Duodenal mucosa (tissue), 2 donors: ENCODE data around the gene ARFGAP3.

ENCODE experiments used
- H3K27ac ChIP-seq: one replicate; pipeline ENCODE4 v1.7.0; 2013; ENCODE audit warnings: low read depth, low read length
- H3K27me3 ChIP-seq, 2 donors: one replicate each; pipeline ENCODE4 v1.7.0; 2013; ENCODE audit warnings: low read length in 2 of 2, control low read depth in 1 of 2; ENCODE audit not compliant: insufficient read depth in 2 of 2, control insufficient read depth in 1 of 2
- H3K36me3 ChIP-seq, 2 donors: one replicate each; pipeline ENCODE4 v1.7.0; 2013; ENCODE audit warnings: low read length in 2 of 2, control low read depth in 1 of 2; ENCODE audit not compliant: insufficient read depth in 2 of 2, control insufficient read depth in 1 of 2
- H3K4me1 ChIP-seq, 2 donors: one replicate each; pipeline ENCODE4 v1.7.0; 2013; ENCODE audit warnings: low read length in 2 of 2, control low read depth in 1 of 2; ENCODE audit not compliant: insufficient read depth in 2 of 2, control insufficient read depth in 1 of 2
- H3K4me3 ChIP-seq, 2 donors: one replicate each; pipeline ENCODE4 v1.7.0; 2013; ENCODE audit warnings: low read length in 2 of 2, low read depth in 1 of 2
- H3K9ac ChIP-seq, 2 donors: one replicate each; pipeline ENCODE4 v1.7.0; 2013; ENCODE audit warnings: low read length in 2 of 2, low read depth in 1 of 2
- H3K9me3 ChIP-seq, 2 donors: one replicate each; pipeline ENCODE4 v1.7.0; 2013; ENCODE audit warnings: low read length in 2 of 2, control low read depth in 1 of 2; ENCODE audit not compliant: control insufficient read depth in 1 of 2

ARFGAP3 gene

GRCh38 chr22:42799461-42800405 lies 57.3 kb downstream of the ARFGAP3 start:
- no peak overlapping the region for H3K9ac ChIP-seq
- H3K36me3 ChIP-seq = peaks cover 25 to 55% of the 10 kb centered on the region in 2 donors
- H3K4me3 ChIP-seq = no peak overlapping the region
- H3K27ac ChIP-seq = no peak overlapping the region
- no peaks in the 10 kb centered on the region for H3K9me3 ChIP-seq
- H3K4me1 ChIP-seq = no peaks in the 10 kb centered on the region
- H3K27me3 ChIP-seq = no peaks in the 10 kb centered on the region

- Histone ChIP-seq H3K9ac (no peak overlapping the region), H3K9me3 (no peaks in the 10 kb centered on the region), H3K27ac (no peak overlapping the region), H3K36me3 (peaks cover 25 to 58% of the 10 kb centered on the region in 2 donors), H3K27me3 (no peaks in the 10 kb centered on the region), H3K4me3 (no peak overlapping the region), H3K4me1 (no peaks in the 10 kb centered on the region)
These were observed 58.0 kb downstream of the ARFGAP3 start for GRCh38 chr22:42799061-42799460.

GRCh38 chr22:42797011-42797410 lies 60.1 kb downstream of the ARFGAP3 start:
- Histone ChIP-seq H3K36me3 (peaks cover 25 to 49% of the 10 kb centered on the region in 2 donors), H3K4me3 (no peak overlapping the region), H3K9ac (no peak overlapping the region), H3K9me3 (no peaks in the 10 kb centered on the region), H3K27me3 (no peaks in the 10 kb centered on the region), H3K4me1 (no peaks in the 10 kb centered on the region), H3K27ac (no peak overlapping the region)

GRCh38 chr22:42796081-42796480 lies 61.0 kb downstream of the ARFGAP3 start:
- Histone ChIP-seq H3K27me3 (no peaks in the 10 kb centered on the region), H3K9me3 (no peaks in the 10 kb centered on the region), H3K4me1 (no peaks in the 10 kb centered on the region), H3K4me3 (no peak overlapping the region), H3K9ac (no peak overlapping the region), H3K27ac (no peak overlapping the region), H3K36me3 (peaks cover 19 to 40% of the 10 kb centered on the region in 2 donors)

GRCh38 chr22:42794551-42795510 lies 62.2 kb downstream of the ARFGAP3 start:
- no peak overlapping the region for H3K9ac ChIP-seq
- no peak overlapping the region for H3K4me3 ChIP-seq
- no peak overlapping the region for H3K27ac ChIP-seq
- H3K4me1 ChIP-seq = no peaks in the 10 kb centered on the region
- peaks cover 16 to 29% of the 10 kb centered on the region in 2 donors for H3K36me3 ChIP-seq
- no peaks in the 10 kb centered on the region for H3K27me3 ChIP-seq
- no peaks in the 10 kb centered on the region for H3K9me3 ChIP-seq

- Histone ChIP-seq H3K4me1 (no peaks in the 10 kb centered on the region), H3K27ac (no peak overlapping the region), H3K27me3 (no peaks in the 10 kb centered on the region), H3K4me3 (no peak overlapping the region), H3K9me3 (no peaks in the 10 kb centered on the region), H3K36me3 (peaks cover 10 to 26% of the 10 kb centered on the region in 2 donors), H3K9ac (no peak overlapping the region)
These were observed 63.1 kb downstream of the ARFGAP3 start for GRCh38 chr22:42793848-42794405.

- H3K27me3 ChIP-seq = no peaks in the 10 kb centered on the region
- H3K36me3 ChIP-seq = peaks cover 7 to 21% of the 10 kb centered on the region in 2 donors
- H3K4me3 ChIP-seq = no peak overlapping the region
- no peak overlapping the region for H3K27ac ChIP-seq
- no peak overlapping the region for H3K9ac ChIP-seq
- no peaks in the 10 kb centered on the region for H3K9me3 ChIP-seq
- H3K4me1 ChIP-seq = no peaks in the 10 kb centered on the region
These were observed 63.9 kb downstream of the ARFGAP3 start for GRCh38 chr22:42792909-42793847.

GRCh38 chr22:42792453-42792908 lies 64.6 kb downstream of the ARFGAP3 start:
- no peak overlapping the region for H3K4me3 ChIP-seq
- no peaks in the 10 kb centered on the region for H3K27me3 ChIP-seq
- H3K9me3 ChIP-seq = no peaks in the 10 kb centered on the region
- H3K4me1 ChIP-seq = no peaks in the 10 kb centered on the region
- H3K9ac ChIP-seq = no peak overlapping the region
- H3K36me3 ChIP-seq = peaks cover 2 to 14% of the 10 kb centered on the region in 2 donors
- peak overlapping the region; percentile 32 for H3K27ac ChIP-seq
